Stimulated activated memory B cell treated with anti-CD40 and anti-IgM and Interleukin-4, amounts not matched to agents 10 μg/mL and 1 μg/mL and 100 μg/mL, for 72 hours (primary cell): ENCODE measurements around the gene FYN.

Experiments used
- ATAC-seq: fragments of 150-1000 bp; cut with Tn5 transposase; 2 replicates; pipeline ENCODE4 v1.10.0; 2021
- H3K27ac Mint-ChIP-seq: one replicate; pipeline ENCODE4 v1.8.0; 2022; ENCODE audit warnings: mild to moderate bottlenecking, mixed read lengths
- H3K27me3 Mint-ChIP-seq: one replicate; pipeline ENCODE4 v1.8.0; 2022; ENCODE audit warnings: mixed read lengths
- H3K36me3 Mint-ChIP-seq: one replicate; pipeline ENCODE4 v1.8.0; 2022; ENCODE audit warnings: mixed read lengths
- H3K4me1 Mint-ChIP-seq: one replicate; pipeline ENCODE4 v1.8.0; 2022; ENCODE audit warnings: mixed read lengths
- H3K4me3 Mint-ChIP-seq: one replicate; pipeline ENCODE4 v1.8.0; 2022; ENCODE audit warnings: mild to moderate bottlenecking, moderate library complexity, mixed read lengths
- H3K9me3 Mint-ChIP-seq: one replicate; pipeline ENCODE4 v1.8.0; 2022; ENCODE audit warnings: mixed read lengths

Gene FYN

DNA sequence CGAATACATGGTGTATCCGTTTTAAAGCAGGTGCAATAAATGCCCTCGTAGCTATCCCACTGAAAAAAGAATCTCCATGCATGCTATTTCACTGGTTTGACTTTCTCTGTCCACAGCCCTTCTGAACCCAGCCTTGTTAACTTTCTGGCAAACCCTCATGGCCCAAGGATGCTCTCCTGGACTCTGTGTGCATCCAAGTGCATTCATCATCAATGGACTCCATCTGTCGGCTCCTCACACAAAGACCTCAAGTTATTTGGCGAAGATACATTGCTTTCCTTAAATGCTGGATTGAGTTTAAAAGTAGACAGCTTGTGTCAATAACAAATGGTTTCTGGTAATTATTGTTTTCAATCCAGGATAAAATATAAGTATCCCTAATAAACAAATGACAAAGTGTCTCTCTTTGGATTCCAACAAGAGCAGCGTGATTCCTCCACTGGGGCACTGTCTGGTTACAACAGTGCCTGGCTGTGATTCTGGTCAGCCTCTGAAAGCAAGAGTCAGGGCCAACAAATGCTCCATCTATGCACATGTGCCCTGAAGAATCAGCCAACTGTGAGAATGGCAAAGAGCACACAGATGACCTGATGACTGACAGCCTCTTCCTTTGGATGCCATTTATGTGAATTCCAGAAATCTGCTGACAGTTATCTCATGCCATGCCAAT, 55.7 kb downstream of the FYN start:
- H3K27ac Mint-ChIP-seq = no peak overlapping the region
- no peaks in the 10 kb centered on the region for H3K27me3 Mint-ChIP-seq
- H3K4me3 Mint-ChIP-seq = no peak overlapping the region
- no peak for ATAC-seq
- no peaks in the 10 kb centered on the region for H3K9me3 Mint-ChIP-seq
- H3K4me1 Mint-ChIP-seq = peaks cover 33% of the 10 kb centered on the region
- peaks cover 27% of the 10 kb centered on the region for H3K36me3 Mint-ChIP-seq

- Mint-ChIP-seq H3K27me3 (no peaks in the 10 kb centered on the region), H3K27ac (no peak overlapping the region), H3K9me3 (no peaks in the 10 kb centered on the region), H3K36me3 (peaks cover 41% of the 10 kb centered on the region), H3K4me3 (no peak overlapping the region), H3K4me1 (peaks cover 34% of the 10 kb centered on the region)
- no peak for ATAC-seq
Observed at GRCh38 chr6:111813677-111814310, 59.5 kb downstream of the FYN start.

- Mint-ChIP-seq H3K27ac (no peak overlapping the region), H3K9me3 (no peaks in the 10 kb centered on the region), H3K27me3 (no peaks in the 10 kb centered on the region), H3K4me1 (peaks cover 33% of the 10 kb centered on the region), H3K4me3 (no peak overlapping the region), H3K36me3 (peaks cover 42% of the 10 kb centered on the region)
- ATAC-seq = no peak
Observed at GRCh38 chr6:111813237-111813636, 60.0 kb downstream of the FYN start.

GRCh38 chr6:111812060-111813038, 60.9 kb downstream of the FYN start:
- H3K27ac Mint-ChIP-seq = peak overlapping the region; percentile 29
- H3K9me3 Mint-ChIP-seq = no peaks in the 10 kb centered on the region
- H3K4me3 Mint-ChIP-seq = no peak overlapping the region
- no peak for ATAC-seq
- H3K4me1 Mint-ChIP-seq = peaks cover 33% of the 10 kb centered on the region
- no peaks in the 10 kb centered on the region for H3K27me3 Mint-ChIP-seq
- peaks cover 46% of the 10 kb centered on the region for H3K36me3 Mint-ChIP-seq

- Mint-ChIP-seq H3K36me3 (peaks cover 46% of the 10 kb centered on the region), H3K4me3 (no peak overlapping the region), H3K27ac (peak overlapping the region; percentile 29), H3K4me1 (peaks cover 50% of the 10 kb centered on the region), H3K9me3 (no peaks in the 10 kb centered on the region), H3K27me3 (no peaks in the 10 kb centered on the region)
- ATAC-seq = no peak
Observed at GRCh38 chr6:111810294-111811131, 62.7 kb downstream of the FYN start.

GRCh38 chr6:111809766-111810165, 63.5 kb downstream of the FYN start:
- H3K4me3 Mint-ChIP-seq = no peak overlapping the region
- peaks cover 57% of the 10 kb centered on the region for H3K4me1 Mint-ChIP-seq
- H3K27me3 Mint-ChIP-seq = no peaks in the 10 kb centered on the region
- H3K27ac Mint-ChIP-seq = no peak overlapping the region
- H3K36me3 Mint-ChIP-seq = peaks cover 46% of the 10 kb centered on the region
- no peaks in the 10 kb centered on the region for H3K9me3 Mint-ChIP-seq
- ATAC-seq = no peak

DNA sequence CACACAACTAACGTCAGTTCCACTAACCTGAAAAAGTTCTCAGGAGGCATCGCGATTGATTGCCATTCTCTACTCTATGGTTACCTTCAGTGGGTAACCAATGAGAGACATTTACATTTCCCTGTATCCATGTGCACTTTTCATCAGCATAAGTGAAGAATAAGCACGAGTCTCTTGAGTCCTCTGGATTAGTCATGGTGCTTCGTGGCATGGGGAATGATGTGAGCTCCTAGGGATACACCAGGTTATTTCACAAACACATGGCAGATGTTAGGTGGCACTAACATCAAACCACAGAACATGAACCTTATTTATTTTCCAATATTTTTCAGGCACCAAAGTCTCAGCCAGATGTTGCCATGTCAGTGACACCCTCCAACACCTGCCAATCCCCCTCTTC, 64.0 kb downstream of the FYN start:
- Mint-ChIP-seq H3K27me3 (no peaks in the 10 kb centered on the region), H3K4me3 (no peak overlapping the region), H3K9me3 (no peaks in the 10 kb centered on the region), H3K4me1 (peaks cover 62% of the 10 kb centered on the region), H3K36me3 (peaks cover 46% of the 10 kb centered on the region), H3K27ac (no peak overlapping the region)
- ATAC-seq = no peak

GRCh38 chr6:111808493-111808892, 64.8 kb downstream of the FYN start:
- peaks cover 39% of the 10 kb centered on the region for H3K36me3 Mint-ChIP-seq
- no peak overlapping the region for H3K4me3 Mint-ChIP-seq
- no peak for ATAC-seq
- H3K9me3 Mint-ChIP-seq = no peaks in the 10 kb centered on the region
- H3K4me1 Mint-ChIP-seq = peaks cover 69% of the 10 kb centered on the region
- H3K27ac Mint-ChIP-seq = peak overlapping the region; percentile 94
- no peaks in the 10 kb centered on the region for H3K27me3 Mint-ChIP-seq

DNA sequence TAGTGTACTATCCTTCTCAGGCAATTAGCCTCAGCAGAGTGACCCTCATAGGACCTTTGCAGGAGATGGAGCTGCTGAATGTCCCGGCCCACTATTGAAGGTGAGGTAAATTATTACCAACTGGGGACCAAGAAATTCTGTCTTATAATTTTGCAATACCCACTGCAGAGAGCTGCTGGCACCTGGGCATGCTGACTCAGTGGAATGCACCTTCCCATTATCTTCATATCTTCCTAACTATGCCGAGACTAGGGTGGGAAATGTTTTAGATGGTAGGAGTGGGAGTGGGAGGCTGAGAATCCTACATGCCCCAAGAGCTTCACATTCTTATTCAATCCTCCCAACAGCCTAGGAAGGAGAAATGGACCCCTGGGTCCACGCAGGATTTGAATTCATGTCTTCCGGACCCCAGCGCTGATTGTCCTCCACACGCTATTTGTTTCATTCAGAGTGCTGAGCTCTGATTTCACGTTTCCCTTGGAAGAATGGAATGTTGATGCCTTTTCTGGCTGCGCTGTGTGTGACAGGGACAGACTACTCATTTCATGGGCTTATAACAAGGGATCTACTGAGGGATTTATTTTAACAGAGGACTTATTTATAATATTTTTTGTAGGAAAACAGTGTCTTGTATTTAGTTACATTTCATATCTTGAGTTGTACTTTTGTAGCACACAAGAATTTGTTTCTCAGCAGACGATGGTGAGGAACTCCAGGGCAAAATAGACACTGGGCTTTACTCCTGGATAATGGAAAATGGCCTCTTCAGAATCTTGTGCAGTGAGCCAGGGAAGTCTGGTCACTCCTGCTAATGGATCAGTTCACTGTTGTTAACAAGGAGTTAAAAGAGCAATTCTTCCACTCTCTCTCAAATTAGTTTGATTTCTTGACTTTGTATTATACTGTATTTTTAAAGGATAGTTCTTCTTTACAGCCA, 66.4 kb downstream of the FYN start:
- Mint-ChIP-seq H3K4me3 (no peak overlapping the region), H3K4me1 (peaks cover 76% of the 10 kb centered on the region), H3K36me3 (peaks cover 35% of the 10 kb centered on the region), H3K9me3 (no peaks in the 10 kb centered on the region), H3K27me3 (no peaks in the 10 kb centered on the region), H3K27ac (peak overlapping the region; percentile 94)
- ATAC-seq = no peak

DNA sequence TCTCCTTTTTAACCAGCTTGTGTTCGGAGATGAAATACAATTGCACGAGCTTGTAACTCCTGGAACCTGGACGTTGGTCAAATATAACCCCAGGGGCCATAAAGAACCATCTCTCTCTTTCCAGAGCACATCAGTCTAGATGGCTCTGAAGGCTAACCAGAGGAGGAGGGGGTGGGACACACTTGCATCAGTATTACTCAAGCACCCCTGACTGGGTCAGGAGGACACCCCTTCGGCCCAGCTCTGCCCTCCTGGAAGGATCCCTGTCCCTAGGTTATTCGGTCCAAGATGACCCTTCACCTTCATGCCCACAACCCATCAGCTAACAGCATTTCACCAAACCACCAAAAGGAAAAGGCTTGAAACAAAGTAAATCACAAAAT, 67.1 kb downstream of the FYN start:
- Mint-ChIP-seq H3K4me3 (peak overlapping the region; percentile 52), H3K36me3 (peaks cover 32% of the 10 kb centered on the region)
- peak; percentile 52 for ATAC-seq

DNA sequence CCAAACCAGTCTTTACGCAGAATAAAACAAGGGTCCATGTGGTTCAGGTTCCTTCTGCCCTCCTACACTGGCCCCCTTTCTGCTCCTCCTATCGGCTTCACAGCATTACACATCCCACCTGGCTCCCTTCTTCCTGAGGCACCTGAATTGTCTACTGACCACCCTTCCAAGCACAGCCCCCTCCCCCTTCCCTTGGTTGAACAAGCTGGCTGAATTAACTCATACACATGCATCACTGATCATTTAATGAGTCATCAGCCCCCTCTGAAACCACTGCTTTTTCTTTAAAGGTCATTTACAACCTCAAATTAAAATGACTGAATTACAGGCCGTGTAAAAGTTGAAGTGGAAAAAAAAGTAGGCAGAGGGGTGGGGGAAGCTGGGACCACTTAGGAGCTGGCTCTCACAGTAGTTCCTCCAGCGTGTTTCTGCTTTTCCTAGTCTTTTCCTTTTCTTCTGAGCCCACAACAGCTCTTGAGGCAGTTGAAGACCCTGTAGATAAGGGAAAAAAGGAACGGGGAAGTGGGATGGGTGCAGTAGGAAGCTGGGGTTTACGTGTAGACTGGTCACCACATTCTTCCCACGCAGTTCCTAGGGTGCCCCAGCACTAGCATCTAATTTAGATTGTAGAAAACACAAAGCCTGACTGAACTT, 67.6 kb downstream of the FYN start:
- Mint-ChIP-seq H3K27me3 (no peaks in the 10 kb centered on the region), H3K27ac (peak overlapping the region; percentile 94), H3K4me1 (peaks cover 71% of the 10 kb centered on the region), H3K4me3 (peak overlapping the region; percentile 52), H3K9me3 (no peaks in the 10 kb centered on the region), H3K36me3 (peaks cover 32% of the 10 kb centered on the region)
- ATAC-seq = peak; percentile 86

More for the DNA sequence above, 67.1 kb downstream of the FYN start:
- peak overlapping the region; percentile 94 for H3K27ac Mint-ChIP-seq
- H3K9me3 Mint-ChIP-seq = no peaks in the 10 kb centered on the region
- peaks cover 70% of the 10 kb centered on the region for H3K4me1 Mint-ChIP-seq
- H3K27me3 Mint-ChIP-seq = no peaks in the 10 kb centered on the region

GRCh38 chr6:111804627-111805235, 68.5 kb downstream of the FYN start:
- Mint-ChIP-seq H3K36me3 (peaks cover 31% of the 10 kb centered on the region), H3K27me3 (no peaks in the 10 kb centered on the region), H3K9me3 (no peaks in the 10 kb centered on the region), H3K27ac (peak overlapping the region; percentile 94), H3K4me1 (peaks cover 68% of the 10 kb centered on the region), H3K4me3 (no peak overlapping the region)
- ATAC-seq = peak; percentile 84

GRCh38 chr6:111803804-111804203, 69.4 kb downstream of the FYN start:
- H3K4me3 Mint-ChIP-seq = no peak overlapping the region
- H3K27me3 Mint-ChIP-seq = no peaks in the 10 kb centered on the region
- H3K36me3 Mint-ChIP-seq = peaks cover 36% of the 10 kb centered on the region
- H3K4me1 Mint-ChIP-seq = peaks cover 68% of the 10 kb centered on the region
- H3K27ac Mint-ChIP-seq = peak overlapping the region; percentile 94
- no peaks in the 10 kb centered on the region for H3K9me3 Mint-ChIP-seq
- ATAC-seq = no peak
